Activated T-cell treated with anti-CD3 and anti-CD28 coated beads for 24 hours (primary cell): ENCODE measurements around the gene DNAJB8.

Experiments used
- DNase-seq: peaks from one replicate; pipeline ENCODE4 v3.0.0-alpha.2; 2020; ENCODE audit warnings: low read depth

DNAJB8 gene

GRCh38 chr3:128464188-128464587, 2.5 kb downstream of the DNAJB8 start:
- DNase-seq: no peak

- no peak for DNase-seq
Observed at GRCh38 chr3:128463771-128464170, 2.9 kb downstream of the DNAJB8 start.

DNA sequence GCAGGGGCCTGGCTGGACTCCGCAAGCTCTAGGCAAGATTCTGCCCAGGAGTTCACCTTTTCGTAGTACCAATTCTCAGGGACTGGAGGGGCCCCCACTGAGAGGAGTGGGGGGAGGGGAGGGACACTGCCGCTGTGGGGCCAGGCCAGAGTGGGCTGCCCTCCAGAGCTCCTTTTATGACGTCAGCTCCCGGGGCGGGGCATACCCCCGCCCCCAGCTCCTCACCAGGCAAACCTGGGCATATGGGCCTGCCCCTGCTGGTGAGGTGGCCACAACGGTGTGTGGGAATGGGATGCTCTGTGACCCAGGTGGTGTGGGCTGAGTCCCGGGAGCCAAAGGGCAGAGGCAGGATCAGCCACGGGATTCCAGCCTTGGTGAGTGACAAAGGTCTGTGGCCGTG, 3.3 kb downstream of the DNAJB8 start:
- no peak for DNase-seq

DNA sequence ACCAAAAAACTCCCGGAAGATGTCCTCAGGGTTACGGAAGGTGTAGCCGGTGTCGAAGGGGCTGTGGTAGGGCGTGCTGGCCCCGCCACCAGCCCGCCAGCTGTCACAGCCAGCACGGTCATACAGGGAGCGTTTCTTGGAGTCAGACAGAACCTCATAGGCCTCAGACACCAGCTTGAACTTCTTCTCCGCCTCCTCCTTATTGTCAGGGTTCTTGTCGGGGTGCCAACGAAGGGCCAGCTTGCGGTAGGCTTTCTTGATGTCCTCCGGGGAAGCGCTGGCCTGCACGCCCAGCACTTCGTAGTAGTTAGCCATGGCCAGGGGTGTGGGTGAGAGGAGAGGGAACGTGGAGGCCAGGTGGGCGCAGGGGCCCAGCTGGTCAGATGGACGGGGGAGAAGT, 3.8 kb downstream of the DNAJB8 start:
- no peak for DNase-seq

- DNase-seq: no peak
Observed at GRCh38 chr3:128462341-128462910, 4.3 kb downstream of the DNAJB8 start.

GRCh38 chr3:128461731-128462130, 5.0 kb downstream of the DNAJB8 start:
- DNase-seq: no peak

- DNase-seq: no peak
Observed at GRCh38 chr3:128459461-128459820, 7.2 kb downstream of the DNAJB8 start.

DNA sequence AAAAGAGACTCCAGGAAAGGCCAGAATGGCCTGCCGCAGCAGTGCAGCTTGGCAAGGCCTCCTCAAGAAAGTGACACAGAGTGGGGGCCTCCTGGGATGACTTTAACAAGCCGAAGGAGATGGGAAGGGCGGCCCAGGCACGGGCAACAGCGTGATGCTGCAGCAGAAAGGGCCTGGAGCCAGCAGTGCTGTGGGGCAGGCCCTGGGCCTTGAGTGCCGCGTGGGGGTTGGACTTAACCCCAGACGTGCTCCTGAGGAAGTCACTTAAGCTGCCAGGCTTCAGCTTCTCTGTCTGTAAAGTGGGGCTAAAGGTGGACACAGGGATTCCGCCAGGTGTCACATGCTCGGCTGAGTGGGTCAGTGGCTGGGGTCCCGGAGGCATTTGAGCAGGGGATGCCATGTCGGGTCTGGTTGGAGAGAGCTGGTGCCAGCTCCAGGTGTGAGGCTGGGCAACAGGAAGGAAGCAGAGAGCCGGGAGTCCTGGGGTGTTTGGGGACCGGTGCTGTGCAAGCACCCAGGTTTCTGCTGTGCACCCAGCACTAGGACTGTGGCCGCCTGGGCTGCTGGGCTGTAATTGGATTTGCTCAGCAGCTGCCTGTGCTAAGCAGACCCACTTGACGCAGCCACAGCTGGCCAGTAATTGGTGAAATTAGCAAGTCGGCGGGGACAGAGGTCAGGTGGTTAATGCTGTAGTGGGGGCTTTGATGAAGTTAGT, 7.8 kb downstream of the DNAJB8 start:
- no peak for DNase-seq

GRCh38 chr3:128457937-128458336, 8.8 kb downstream of the DNAJB8 start:
- DNase-seq: no peak

DNA sequence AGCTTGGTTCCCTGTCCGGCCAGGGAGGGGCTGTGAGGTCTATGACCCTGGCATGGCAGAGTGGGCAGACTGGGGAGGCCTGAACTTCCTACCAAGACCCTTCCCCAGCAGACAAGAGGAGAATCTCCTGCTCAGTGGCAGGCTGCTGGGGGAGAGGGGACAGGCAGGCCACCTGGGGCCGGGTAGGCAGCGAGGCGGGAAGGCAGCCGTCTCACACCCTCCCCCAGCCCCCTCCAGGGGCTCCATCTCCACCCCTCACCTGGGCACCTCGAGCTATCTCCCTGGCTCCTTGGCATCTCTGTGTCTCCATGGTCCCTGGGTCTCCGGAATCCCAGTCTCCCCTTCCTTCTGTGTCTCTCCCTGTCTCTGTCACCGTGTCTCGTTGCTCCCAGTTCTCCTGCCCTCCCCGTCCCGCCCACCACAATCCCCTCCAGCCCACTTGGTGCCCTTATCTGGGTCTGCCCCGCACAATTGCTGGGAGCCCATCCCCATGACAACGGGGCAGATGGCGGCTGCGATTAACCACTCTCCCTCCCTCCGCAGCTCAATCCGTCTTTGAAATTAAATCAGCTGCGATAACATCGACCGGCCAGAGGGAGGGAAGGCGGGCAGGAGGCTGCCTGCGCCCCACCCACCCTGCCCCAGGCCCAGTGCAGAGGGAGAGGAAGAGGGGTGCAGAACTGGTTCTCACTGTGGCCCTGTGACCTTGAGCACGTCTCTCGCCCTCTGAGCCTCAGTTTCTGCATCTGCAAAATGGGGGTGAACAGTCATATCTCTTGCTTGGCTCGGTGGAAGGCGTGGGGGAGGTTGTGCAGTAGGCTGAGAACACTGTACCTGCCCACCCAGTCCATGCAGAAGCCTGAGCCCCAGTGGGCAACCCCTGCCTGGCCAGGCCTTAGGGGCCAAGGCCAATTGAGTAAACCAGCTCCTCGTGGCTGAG, 9.6 kb downstream of the DNAJB8 start:
- no peak for DNase-seq

- DNase-seq: no peak
Observed at GRCh38 chr3:128455786-128456748, 10.6 kb downstream of the DNAJB8 start.

GRCh38 chr3:128455116-128455515, 11.6 kb downstream of the DNAJB8 start:
- DNase-seq: no peak

GRCh38 chr3:128454310-128454618, 12.4 kb downstream of the DNAJB8 start:
- DNase-seq: no peak

DNA sequence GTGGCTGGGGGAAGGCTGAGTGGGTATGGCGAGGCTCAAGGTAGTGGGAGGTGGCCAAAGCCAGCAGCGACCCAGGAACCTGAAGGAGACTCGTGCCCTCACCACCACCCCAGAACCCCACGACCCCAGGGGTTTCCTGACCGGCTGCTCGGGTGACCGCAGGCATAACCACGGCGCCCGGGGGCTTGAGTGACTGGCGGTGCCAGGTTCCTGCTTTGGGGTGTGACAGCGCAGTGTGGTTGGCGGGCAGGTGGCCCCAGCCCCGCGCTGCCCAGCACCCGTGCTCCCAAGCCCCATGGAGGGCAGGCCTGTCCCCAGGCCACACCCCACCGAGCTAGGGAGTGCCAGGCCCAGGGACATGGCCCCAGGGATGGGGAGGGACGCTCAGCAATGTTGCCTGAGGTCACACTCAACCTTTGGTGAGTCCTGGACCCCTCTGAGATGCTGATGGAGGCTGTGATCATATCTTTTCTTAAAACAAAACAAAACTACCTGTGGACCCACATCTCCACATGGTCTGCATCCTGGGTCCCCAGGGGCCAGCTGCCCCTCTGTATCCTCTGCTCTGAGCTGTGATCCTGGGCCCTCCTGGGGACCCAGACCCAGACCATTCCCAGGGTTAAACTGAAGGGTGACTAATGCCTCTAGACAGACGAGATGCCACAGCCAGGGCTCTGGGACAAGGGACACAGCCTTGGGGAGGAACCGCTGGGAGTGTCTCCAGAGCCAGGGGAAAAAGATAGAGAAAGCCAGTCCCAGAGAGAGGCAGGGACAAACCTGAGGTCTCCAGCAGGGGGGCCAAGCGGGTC, 13.0 kb downstream of the DNAJB8 start:
- no peak for DNase-seq

- no peak for DNase-seq
Observed at GRCh38 chr3:128452678-128453275, 13.9 kb downstream of the DNAJB8 start.

GRCh38 chr3:128452120-128452519, 14.6 kb downstream of the DNAJB8 start:
- no peak for DNase-seq

GRCh38 chr3:128449111-128449638, 17.5 kb downstream of the DNAJB8 start:
- no peak for DNase-seq

- no peak for DNase-seq
Observed at GRCh38 chr3:128448491-128448890, 18.2 kb downstream of the DNAJB8 start.

DNA sequence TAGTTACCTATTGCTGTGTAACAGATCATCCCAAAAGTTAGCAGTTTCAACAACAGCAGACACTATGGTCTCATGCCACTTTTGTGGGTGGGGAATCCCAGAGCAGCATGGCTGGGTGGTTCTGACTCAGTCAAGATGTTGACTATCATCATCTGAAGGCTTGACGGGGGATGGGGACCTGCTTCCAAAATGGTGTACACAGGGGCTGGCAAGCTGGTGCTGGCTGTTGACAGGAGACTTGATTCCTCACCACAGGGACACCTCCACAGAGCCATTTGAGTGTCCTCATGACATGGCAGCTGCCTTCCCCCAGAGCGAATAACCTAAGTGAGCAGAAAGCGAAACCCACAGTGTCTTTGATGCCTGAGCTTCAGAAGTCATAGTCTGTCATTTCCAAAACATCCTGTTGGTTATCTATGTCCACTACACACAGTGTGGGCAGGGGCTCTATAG, 19.1 kb downstream of the DNAJB8 start:
- peak; percentile 35 for DNase-seq

DNA sequence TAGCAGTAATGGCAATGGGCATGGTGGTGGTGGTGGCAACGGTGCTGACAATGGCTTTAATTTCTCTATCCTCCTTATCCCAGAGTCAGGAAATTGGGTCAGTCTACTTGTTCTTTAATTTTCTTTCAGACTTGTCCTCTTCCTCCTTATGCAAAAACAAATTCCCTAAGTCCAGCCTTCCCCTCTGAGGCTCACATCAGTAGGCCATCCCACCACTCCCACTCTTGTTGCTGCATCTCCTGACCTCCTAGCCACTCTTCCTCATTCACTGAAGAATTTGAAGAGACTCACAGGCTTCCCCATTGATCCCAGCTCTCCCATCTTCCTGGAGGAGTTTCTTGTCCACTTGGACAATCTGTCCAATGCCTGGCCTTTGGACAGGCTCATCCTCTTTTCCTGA, 19.9 kb downstream of the DNAJB8 start:
- DNase-seq: no peak
